ENCODE measurements around the gene NEU2. TPM values are rescaled to one million over a fixed set of nuclear protein-coding genes. Genes with fewer than 3 reads are reported as not detected.
A peak's percentile ranks its signal among the peaks of the same experiment; 100 is the strongest.

Gene NEU2
- total and polyA plus RNA-seq, 9 of the 15 experiments (the other 6 are each of a cell fraction or from before 2014, with no cell fraction given): not detected

DNA sequence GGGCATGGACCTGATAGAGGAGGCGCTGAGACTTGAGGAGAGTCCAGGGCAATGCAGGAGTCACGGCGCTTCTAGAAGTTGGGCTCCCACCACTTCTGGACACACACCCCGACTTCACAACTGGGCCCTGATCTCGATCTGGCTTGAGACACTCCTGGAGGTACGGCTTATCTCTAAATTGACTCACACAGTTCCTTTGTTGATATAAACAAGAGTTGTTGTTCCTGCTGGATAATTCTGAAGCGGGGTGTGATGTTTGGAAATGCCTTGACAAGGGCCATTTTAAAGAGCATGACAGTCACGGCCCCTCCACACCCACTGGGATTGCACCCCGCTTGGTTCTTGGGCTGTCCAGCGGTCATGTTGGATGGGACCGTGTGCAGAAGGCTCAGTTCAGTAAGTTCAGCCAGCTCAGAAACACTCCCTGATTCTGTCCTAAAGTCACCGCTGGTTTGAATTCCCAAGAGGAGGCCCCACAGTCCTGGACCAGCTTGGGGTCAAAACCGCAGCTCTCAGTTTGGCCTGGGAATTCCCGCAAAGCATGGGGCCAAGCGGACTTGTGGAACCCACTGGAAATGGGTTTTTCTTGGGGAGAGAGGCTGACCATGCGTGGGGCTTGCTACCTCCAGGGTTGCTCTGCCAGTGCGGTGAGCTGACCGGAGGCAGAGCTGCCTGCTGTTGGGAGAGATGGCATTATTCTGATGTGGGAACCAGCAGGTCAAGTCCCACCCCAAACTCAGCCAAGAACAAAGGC is 9.3 kb upstream of the NEU2 start:
- ATAC-seq: no peak
- in situ Hi-C loops (cut with MboI) (no loop called here), intact Hi-C loops (cut with micrococcal nuclease) (loop anchor here (10.0 kb wide), 2 partner anchors 168 to 418 kb away; no protein-coding TSS in a partner anchor)
- BruUV-seq (replicated peaks): no TSS peak
- ChIA-PET CTCF (ENCODE audit: low intra/inter-chr PET ratio) (no interaction called here), POLR2A (no interaction called here)
- Histone ChIP-seq H4K20me1 (replicated peaks; ENCODE audit: control insufficient read depth, insufficient read depth, low read length) (no peaks in the 10 kb centered on the region), H3K9me1 (ENCODE audit: control insufficient read depth, insufficient read depth, low read length) (no peaks in the 10 kb centered on the region), H3K27me3 (ENCODE audit: control insufficient read depth in 2 of 2, insufficient read depth in 2 of 2, low read length in 2 of 2) (0 out of 5 replicates have a peak, but pooled peaks cover 0 to 5% of the 10 kb centered on the region in 2 experiments), H3K4me3 (no peak overlapping the region), H3K36me3 (ENCODE audit: control insufficient read depth, insufficient read depth, low read length) (no peaks in the 10 kb centered on the region), H2AFZ (ENCODE audit: low read depth, low read length) (peak overlapping the region; percentile 20; the same call in 1 of the 2 replicates), H3K9me3 (replicated peaks; ENCODE audit: control insufficient read depth, insufficient read depth, low read depth, low read length) (no peaks in the 10 kb centered on the region), H3K4me1 (replicated peaks in 1 of 2; ENCODE audit: control insufficient read depth in 2 of 2, insufficient read depth in 2 of 2, low read length in 2 of 2) (peaks cover 0 to 10% of the 10 kb centered on the region in 2 experiments; a peak in 3 of 5 replicates), H3K27ac (ENCODE audit: extremely low read depth, low read depth, low read length) (no peak overlapping the region), H3K4me2 (ENCODE audit: insufficient read depth, low read length) (no peak overlapping the region), H3K79me2 (ENCODE audit: control insufficient read depth, insufficient read depth, low read length) (no peaks in the 10 kb centered on the region), H3K9ac (ENCODE audit: insufficient read depth in 1 of 2, low read depth in 2 of 2, low read length in 2 of 2) (peak overlapping the region in 1 of 2 experiments; percentile 74; a peak in 1 of 4 replicates)
- no peak for TF ChIP-seq KDM4B (IDR thresholded peaks at IDR 0.05; ENCODE audit: borderline replicate concordance in 2 of 2, low read depth in 1 of 2)
- TF ChIP-seq FOSL1 (tag; conservative IDR thresholded peaks at IDR 0.05): peak; percentile 63
- TF ChIP-seq PHTF2 (CRISPR knock-in tag; IDR thresholded peaks at IDR 0.05): no peak
- TF ChIP-seq CHCHD3 (CRISPR knock-in tag; IDR thresholded peaks at IDR 0.05): no peak
- 33% methylated on average over 18 of the region's 18 CpGs for WGBS (ENCODE audit: insufficient coverage, low coverage, missing lambda C conversion rate)
- peak; percentile 49 for FAIRE-seq
- DNase-seq (ENCODE audit: extremely low read depth in 1 of 4, low spot score in 3 of 4): peak in 1 of 4 experiments; percentile 6
